Osteocyte (in vitro differentiated cells): Measurements from ENCODE around the gene TMCO2. TPM values are rescaled to one million over a fixed set of nuclear protein-coding genes. Genes with fewer than 3 reads are reported as not detected.
"Not testable (repeated sequence)": the region's sequence is repeated elsewhere in the genome, so short reads cannot be mapped to it uniquely, and the experiment has no call there.

Source experiments
- DNase-seq: peaks from one replicate; pipeline ENCODE4 v3.0.0; 2021; ENCODE audit warnings: mixed read lengths; ENCODE audit not compliant: unreplicated experiment; ENCODE audit errors: extremely low spot score
- H3K27ac Mint-ChIP-seq: one replicate; pipeline ENCODE4 v1.8.0; 2021; ENCODE audit warnings: mild to moderate bottlenecking, mixed read lengths; ENCODE audit not compliant: unreplicated experiment
- H3K27me3 Mint-ChIP-seq: one replicate; pipeline ENCODE4 v1.8.0; 2021; ENCODE audit warnings: mixed read lengths; ENCODE audit not compliant: unreplicated experiment
- H3K36me3 Mint-ChIP-seq: one replicate; pipeline ENCODE4 v1.8.0; 2021; ENCODE audit warnings: mixed read lengths; ENCODE audit not compliant: unreplicated experiment
- H3K4me1 Mint-ChIP-seq: one replicate; pipeline ENCODE4 v1.8.0; 2021; ENCODE audit warnings: mixed read lengths; ENCODE audit not compliant: unreplicated experiment
- H3K4me3 Mint-ChIP-seq: one replicate; pipeline ENCODE4 v1.8.0; 2021; ENCODE audit warnings: mild to moderate bottlenecking, moderate library complexity, mixed read lengths; ENCODE audit not compliant: unreplicated experiment
- H3K9me3 Mint-ChIP-seq: one replicate; pipeline ENCODE4 v1.8.0; 2021; ENCODE audit warnings: mixed read lengths; ENCODE audit not compliant: unreplicated experiment
- CTCF ChIP-seq: fragments of 200-600 bp; sonication (generic); IDR thresholded peaks from 2 replicates; pipeline ENCODE4 v1.5.0; 2021; ENCODE audit warnings: antibody characterized with exemption, mild to moderate bottlenecking, moderate library complexity
- long read RNA-seq: library from polyadenylated mRNA; unstranded; transcript quantifications from one replicate; pipeline ENCODE4 v2.0.0, GENCODE V29; 2021
- total RNA-seq: library from RNA; stranded (reverse); gene quantifications from 2 replicates; pipeline ENCODE4 v1.2.1, GENCODE V29; 2021

The TMCO2 gene
- not detected in 2 replicates for total RNA-seq
- long read RNA-seq, result 0 reads

- Mint-ChIP-seq H3K27ac (no peak within 1 kb of the TSS), H3K36me3 (no peaks in the 10 kb centered on the region), H3K4me1 (peaks cover 18% of the 10 kb centered on the region), H3K4me3 (no peak within 1 kb of the TSS), H3K27me3 (no peaks in the 10 kb centered on the region), H3K9me3 (no peaks in the 10 kb centered on the region)
- TF ChIP-seq CTCF, result no peak
- DNase-seq, result no peak
These were observed at the start of gene TMCO2 for GRCh38 chr1:40247655-40248054. TSS of gene TMCO2 (plus strand) at chr1:40247937. CDS start at chr1:40247994, 57 bp downstream.

DNA sequence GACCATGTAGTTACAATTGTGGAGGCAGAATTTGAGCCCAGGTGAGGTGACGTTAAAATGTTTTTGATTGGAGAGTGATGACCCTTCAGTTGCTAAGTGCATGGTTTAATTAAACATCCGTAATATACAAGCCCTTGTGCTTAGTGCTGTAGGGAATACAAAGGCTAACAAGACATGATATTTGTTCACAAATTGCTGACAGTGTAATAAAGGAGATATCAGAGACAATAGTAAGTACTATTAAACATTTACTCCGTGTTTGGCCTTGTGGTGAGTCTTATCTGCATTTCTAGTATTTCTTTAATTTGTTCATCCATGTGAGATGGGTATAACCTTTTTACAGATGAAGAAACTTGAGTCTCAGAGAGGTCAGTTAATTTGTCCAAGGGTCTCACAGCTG, 48.6 kb upstream of the TMCO2 start:
- Mint-ChIP-seq H3K27me3 (no peaks in the 10 kb centered on the region), H3K4me1 (peaks cover 4% of the 10 kb centered on the region), H3K27ac (no peak overlapping the region), H3K4me3 (no peak overlapping the region), H3K36me3 (peaks cover 27% of the 10 kb centered on the region), H3K9me3 (no peaks in the 10 kb centered on the region)
- no peak for DNase-seq
- TF ChIP-seq CTCF, result no peak

GRCh38 chr1:40204856-40205255, 42.9 kb upstream of the TMCO2 start:
- TF ChIP-seq CTCF, result no peak
- Mint-ChIP-seq H3K4me3 (no peak overlapping the region), H3K36me3 (peaks cover 23% of the 10 kb centered on the region), H3K9me3 (no peaks in the 10 kb centered on the region), H3K27me3 (no peaks in the 10 kb centered on the region), H3K4me1 (peaks cover 4% of the 10 kb centered on the region), H3K27ac (no peak overlapping the region)
- no peak for DNase-seq

DNA sequence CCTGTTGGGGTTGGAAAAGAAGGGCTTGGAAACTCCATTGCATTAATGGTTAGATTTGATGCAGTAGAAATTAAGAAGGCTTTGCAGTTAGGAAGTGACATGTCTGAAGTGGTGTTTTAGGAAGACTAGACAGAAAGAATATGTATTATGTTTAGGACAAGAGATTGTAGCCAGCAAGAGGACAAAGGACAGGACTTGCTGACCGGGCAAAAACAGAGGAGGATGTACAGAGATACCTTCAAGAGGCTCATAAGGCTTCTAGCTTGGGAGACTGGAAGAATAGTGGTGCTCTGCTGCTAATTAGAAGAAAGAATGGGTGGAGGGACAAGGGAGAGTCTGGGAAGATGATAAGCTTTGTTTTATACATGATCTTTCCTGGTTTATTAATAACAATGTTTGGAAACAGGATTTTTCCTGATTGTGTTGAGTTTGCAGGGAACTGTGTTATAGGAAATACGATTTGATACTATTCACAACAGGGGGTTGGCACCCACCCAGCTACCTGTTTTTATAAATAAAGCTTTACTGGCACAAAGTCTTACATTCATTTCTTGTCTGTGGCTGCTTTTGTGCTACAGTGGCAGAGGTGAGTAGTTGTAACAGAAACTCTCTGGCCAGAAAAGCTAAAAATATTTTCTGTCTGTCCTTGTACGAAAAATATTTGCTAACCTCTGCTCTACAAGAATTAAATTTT, 37.1 kb upstream of the TMCO2 start:
- DNase-seq, result no peak
- no peaks in the 10 kb centered on the region for H3K9me3 Mint-ChIP-seq
- peak overlapping the region; percentile 9 for H3K27ac Mint-ChIP-seq
- no peaks in the 10 kb centered on the region for H3K27me3 Mint-ChIP-seq
- H3K4me1 Mint-ChIP-seq, result no peaks in the 10 kb centered on the region
- no peak overlapping the region for H3K4me3 Mint-ChIP-seq
- peaks cover 21% of the 10 kb centered on the region for H3K36me3 Mint-ChIP-seq
- no peak for TF ChIP-seq CTCF

DNA sequence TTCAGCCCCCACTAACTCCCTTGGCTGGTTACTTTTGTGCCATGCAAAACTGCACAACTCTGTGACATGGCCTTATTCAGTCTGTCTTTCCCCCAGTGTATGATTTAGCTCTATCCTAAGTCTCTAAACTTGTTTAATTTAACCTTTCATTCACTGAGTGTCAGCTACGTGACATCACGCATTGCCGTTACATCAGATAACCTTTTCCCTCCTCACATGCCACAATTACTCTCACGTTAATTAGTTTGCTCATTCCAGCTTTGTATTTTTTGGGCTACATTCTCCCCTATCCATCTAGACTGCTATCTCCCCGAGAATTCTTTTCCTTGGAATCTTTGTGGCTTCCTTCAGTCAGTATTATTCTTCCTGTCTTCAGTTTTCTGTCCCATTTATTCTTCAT, 29.4 kb upstream of the TMCO2 start:
- H3K4me1 Mint-ChIP-seq, result no peaks in the 10 kb centered on the region
- H3K27me3 Mint-ChIP-seq, result no peaks in the 10 kb centered on the region
- H3K4me3 Mint-ChIP-seq, result no peak overlapping the region
- DNase-seq, result no peak
- TF ChIP-seq CTCF, result no peak
- no peak overlapping the region for H3K27ac Mint-ChIP-seq
- H3K9me3 Mint-ChIP-seq, result no peaks in the 10 kb centered on the region
- peaks cover 4% of the 10 kb centered on the region for H3K36me3 Mint-ChIP-seq

DNA sequence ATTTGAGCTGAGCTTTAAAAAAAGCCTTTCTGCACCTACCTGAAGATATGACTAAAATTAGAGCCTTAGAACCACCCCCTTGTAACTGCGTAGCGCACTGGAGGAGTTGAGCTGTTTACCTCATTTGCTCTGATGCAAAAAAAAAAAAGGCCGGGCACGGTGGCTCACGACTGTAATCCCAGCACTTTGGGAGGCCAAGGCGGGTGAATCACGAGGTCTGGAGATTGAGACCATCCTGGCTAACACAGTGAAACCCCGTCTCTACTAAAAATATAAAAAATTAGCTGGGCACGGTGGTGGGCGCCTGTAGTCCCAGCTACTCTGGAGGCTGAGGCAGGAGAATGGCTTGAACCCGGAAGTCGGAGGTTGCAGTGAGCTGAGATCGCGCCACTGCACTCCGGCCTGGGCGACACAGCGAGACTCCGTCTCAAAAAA, 26.2 kb upstream of the TMCO2 start:
- not testable (repeated sequence) for H3K4me1 Mint-ChIP-seq, H3K4me3 Mint-ChIP-seq, H3K27ac Mint-ChIP-seq, H3K27me3 Mint-ChIP-seq, H3K36me3 Mint-ChIP-seq, DNase-seq, H3K9me3 Mint-ChIP-seq
